HEK293T (cell line): ENCODE data around the gene AFF4.
"Not testable (repeated sequence)": the region's sequence is repeated elsewhere in the genome, so short reads cannot be mapped to it uniquely, and the experiment has no call there.

Experiments
- CTCF ChIA-PET: fragments of 350-600 bp; formaldehyde crosslinking; extraction: SDS; loops from one replicate; lab custom pipeline; 2021; ENCODE audit warnings: antibody characterized with exemption, inconsistent platforms; lab: Yijun Ruan, JAX
- POLR2A ChIA-PET: fragments of 350-600 bp; formaldehyde crosslinking; extraction: SDS; loops from one replicate; lab custom pipeline; 2020; ENCODE audit warnings: antibody characterized with exemption, inconsistent platforms; lab: Yijun Ruan, JAX
- DNase-seq: peaks from one replicate; pipeline ENCODE4 v3.0.0; 2012; ENCODE audit warnings: mixed read lengths; ENCODE audit errors: extremely low spot score
- ARNT ChIP-seq: fragments of 450-650 bp; IDR thresholded peaks from 2 replicates; pipeline ENCODE4 v1.6.1; 2017; ENCODE audit warnings: mild to moderate bottlenecking
- BHLHE40 ChIP-seq: fragments of 450-650 bp; IDR thresholded peaks from 2 replicates; pipeline ENCODE4 v1.6.1; 2016; ENCODE audit warnings: mild to moderate bottlenecking, moderate library complexity, borderline replicate concordance
- CTBP1 ChIP-seq: fragments of 450-650 bp; IDR thresholded peaks from 2 replicates; pipeline ENCODE4 v1.6.1; 2016; ENCODE audit warnings: borderline replicate concordance
- ELF4 ChIP-seq: fragments of 450-650 bp; IDR thresholded peaks from 2 replicates; pipeline ENCODE4 v1.6.1; 2017; ENCODE audit warnings: antibody characterized with exemption
- FOXK2 ChIP-seq: fragments of 450-650 bp; IDR thresholded peaks from 2 replicates; pipeline ENCODE4 v1.6.1; 2016; ENCODE audit warnings: mild to moderate bottlenecking
- FOXM1 ChIP-seq: fragments of 450-650 bp; IDR thresholded peaks from 2 replicates; pipeline ENCODE4 v1.6.1; 2017; ENCODE audit warnings: mild to moderate bottlenecking, borderline replicate concordance
- HDGF ChIP-seq: fragments of 450-650 bp; IDR thresholded peaks from 2 replicates; pipeline ENCODE4 v1.6.1; 2017; ENCODE audit warnings: antibody characterized with exemption, borderline replicate concordance
- L3MBTL2 ChIP-seq: fragments of 450-650 bp; conservative IDR thresholded peaks from 2 replicates; pipeline ENCODE4 v1.6.1; 2016; ENCODE audit warnings: mild to moderate bottlenecking
- LEF1 ChIP-seq: fragments of 450-650 bp; IDR thresholded peaks from 2 replicates; pipeline ENCODE4 v1.6.1; 2017; ENCODE audit warnings: mild to moderate bottlenecking, borderline replicate concordance
- NFRKB ChIP-seq: fragments of 450-650 bp; IDR thresholded peaks from 2 replicates; pipeline ENCODE4 v1.6.1; 2016; ENCODE audit warnings: mild to moderate bottlenecking, moderate library complexity
- PKNOX1 ChIP-seq: fragments of 450-650 bp; IDR thresholded peaks from 2 replicates; pipeline ENCODE4 v1.6.1; 2016
- SP1 ChIP-seq: fragments of 450-650 bp; IDR thresholded peaks from 2 replicates; pipeline ENCODE4 v1.6.1; 2017
- SUZ12 ChIP-seq: fragments of 450-650 bp; IDR thresholded peaks from 2 replicates; pipeline ENCODE4 v1.6.1; 2016; ENCODE audit warnings: mild to moderate bottlenecking
- TARDBP ChIP-seq: fragments of 450-650 bp; IDR thresholded peaks from 2 replicates; pipeline ENCODE4 v1.6.1; 2016
- ZNF384 ChIP-seq: fragments of 450-650 bp; IDR thresholded peaks from 2 replicates; pipeline ENCODE4 v1.6.1; 2016

The AFF4 gene

DNA sequence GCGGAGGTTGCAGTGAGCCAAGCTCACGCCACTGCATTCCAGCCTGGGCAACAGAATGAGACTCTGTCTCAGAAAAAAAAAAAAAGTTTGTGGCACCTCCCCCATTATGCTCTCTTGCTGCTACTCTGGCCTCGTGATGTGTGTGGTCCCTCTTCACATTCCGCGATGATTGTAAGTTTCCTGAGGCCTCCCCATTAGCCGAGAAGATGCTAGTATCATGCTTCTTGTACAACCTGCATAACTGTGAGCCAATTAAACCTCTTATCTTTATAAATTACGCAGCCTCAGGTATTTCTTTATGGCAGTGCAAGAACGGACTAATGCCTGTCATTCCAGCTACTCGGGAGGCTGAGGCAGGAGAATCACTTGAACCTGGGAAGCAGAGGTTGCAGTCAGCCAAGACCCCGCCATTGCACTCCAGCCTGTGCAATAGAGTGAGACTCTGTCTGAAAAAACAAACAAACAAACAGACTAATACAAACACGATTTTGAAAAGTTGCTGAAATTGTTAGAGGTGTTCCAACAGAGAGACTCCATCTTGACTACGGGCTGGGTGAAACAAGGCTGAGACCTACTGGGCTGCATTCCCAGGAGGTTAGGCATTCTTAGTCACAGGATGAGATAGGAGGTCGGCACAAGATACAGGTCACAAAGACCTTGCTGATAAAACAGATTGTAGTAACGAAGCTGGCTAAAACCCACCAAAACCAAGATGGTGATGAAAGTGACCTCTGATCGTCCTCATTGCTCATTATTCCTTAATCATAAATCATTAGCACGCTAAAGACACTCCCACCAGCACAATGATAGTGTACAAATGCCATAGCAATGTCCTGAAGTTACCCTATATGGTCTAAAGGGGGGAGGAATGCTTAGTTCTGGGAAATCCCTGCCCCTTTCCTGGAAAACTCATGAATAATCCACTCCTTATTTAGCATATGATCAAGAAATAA, 8.3 kb upstream of the AFF4 start:
- POLR2A ChIA-PET = no interaction called here
- no peak for DNase-seq
- TF ChIP-seq L3MBTL2 = no peak
- 0 out of 2 replicates have a peak, but pooled peaks have one; percentile 12 for TF ChIP-seq PKNOX1
- CTCF ChIA-PET = interaction anchor here (0.7 kb wide), 1 partner anchor 450 kb away, joined by 3 read pairs; no protein-coding TSS in a partner anchor

GRCh38 chr5:132965120-132965519, 1.7 kb upstream of the AFF4 start:
- no peak for DNase-seq
- TF ChIP-seq TARDBP = no peak
- no peak for TF ChIP-seq ARNT
- no peak for TF ChIP-seq NFRKB
- TF ChIP-seq FOXK2 = no peak
- no peak for TF ChIP-seq ZNF384
- no peak for TF ChIP-seq FOXM1
- ChIA-PET POLR2A (interaction anchor here (0.8 to 3.7 kb wide), 4 partner anchors 12 to 228 kb away, joined by 3 to 35 read pairs (median 10); partner anchors contain the start of genes HSPA4, KIF3A and ZCCHC10), CTCF (no interaction called here)

GRCh38 chr5:132962429-132963021, 909 bp downstream of the AFF4 start:
- CTCF ChIA-PET = interaction anchor here (0.7 kb wide), 1 partner anchor 154 kb away, joined by 3 read pairs; no protein-coding TSS in a partner anchor
- DNase-seq = peak; percentile 31
- TF ChIP-seq BHLHE40 (no peak), LEF1 (no peak), CTBP1 (no peak), L3MBTL2 (peak; percentile 29), FOXK2 (no peak), NFRKB (no peak), ZNF384 (peak; percentile 99), ARNT (no peak)
- POLR2A ChIA-PET = interaction anchor here (1.0 to 3.7 kb wide), 9 partner anchors 20 to 142 kb away, joined by 3 to 35 read pairs (median 4); partner anchors contain the start of genes GDF9, HSPA4, UQCRQ and ZCCHC10

GRCh38 chr5:132961887-132962286, 1.5 kb downstream of the AFF4 start:
- no peak for DNase-seq
- CTCF ChIA-PET = no interaction called here
- POLR2A ChIA-PET = interaction anchor here (0.7 to 3.7 kb wide), 5 partner anchors 60 to 253 kb away, joined by 3 to 35 read pairs (median 7); partner anchors contain the start of genes GDF9, HSPA4, UQCRQ and ZCCHC10

DNA sequence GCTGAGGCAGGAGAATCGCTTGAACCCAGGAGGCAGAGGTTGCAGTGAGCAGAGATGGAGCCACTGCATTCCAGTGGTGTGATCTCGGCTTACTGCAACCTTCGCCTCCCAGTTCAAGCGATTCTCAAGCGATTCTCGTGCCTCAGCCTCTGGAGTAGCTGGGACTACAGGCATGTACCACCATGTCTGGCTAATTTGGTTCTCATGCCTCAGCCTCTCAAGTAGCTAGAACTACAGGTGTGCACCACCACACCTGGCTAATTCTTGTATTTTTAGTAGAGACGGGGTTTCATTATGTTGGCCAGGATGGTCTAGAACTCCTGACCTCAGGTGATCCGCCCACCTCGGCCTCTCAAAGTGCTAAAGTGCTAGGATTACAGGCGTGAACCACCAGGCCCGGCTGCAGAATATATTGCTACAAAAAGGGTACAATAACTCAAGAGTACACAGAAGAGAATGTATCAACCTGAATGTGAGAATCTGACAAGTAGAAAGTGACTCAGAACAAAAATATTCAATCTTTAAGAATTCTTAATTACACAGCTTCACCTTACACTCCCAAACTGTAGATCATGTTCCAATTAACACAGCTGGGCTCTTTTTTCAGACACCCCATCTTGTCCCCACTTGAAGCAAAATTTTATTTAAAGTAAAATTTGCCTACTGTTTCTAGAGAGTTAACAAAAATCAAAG, 2.2 kb downstream of the AFF4 start:
- POLR2A ChIA-PET = interaction anchor here (0.7 to 3.7 kb wide), 2 partner anchors 64 to 252 kb away, joined by 3 to 13 read pairs; partner anchors contain the start of gene ZCCHC10
- CTCF ChIA-PET, DNase-seq: not testable (repeated sequence)

More at GRCh38 chr5:132961887-132962286, 1.5 kb downstream of the AFF4 start:
- TF ChIP-seq TARDBP = no peak
- TF ChIP-seq L3MBTL2 = no peak
- TF ChIP-seq FOXK2 = no peak
- TF ChIP-seq ELF4 = no peak
- no peak for TF ChIP-seq BHLHE40
- no peak for TF ChIP-seq NFRKB
- TF ChIP-seq LEF1 = no peak
- no peak for TF ChIP-seq HDGF
- TF ChIP-seq FOXM1 = no peak
- TF ChIP-seq ZNF384 = no peak
- no peak for TF ChIP-seq SUZ12
- TF ChIP-seq ARNT = no peak
- no peak for TF ChIP-seq PKNOX1
- no peak for TF ChIP-seq CTBP1
- TF ChIP-seq SP1 = no peak

DNA sequence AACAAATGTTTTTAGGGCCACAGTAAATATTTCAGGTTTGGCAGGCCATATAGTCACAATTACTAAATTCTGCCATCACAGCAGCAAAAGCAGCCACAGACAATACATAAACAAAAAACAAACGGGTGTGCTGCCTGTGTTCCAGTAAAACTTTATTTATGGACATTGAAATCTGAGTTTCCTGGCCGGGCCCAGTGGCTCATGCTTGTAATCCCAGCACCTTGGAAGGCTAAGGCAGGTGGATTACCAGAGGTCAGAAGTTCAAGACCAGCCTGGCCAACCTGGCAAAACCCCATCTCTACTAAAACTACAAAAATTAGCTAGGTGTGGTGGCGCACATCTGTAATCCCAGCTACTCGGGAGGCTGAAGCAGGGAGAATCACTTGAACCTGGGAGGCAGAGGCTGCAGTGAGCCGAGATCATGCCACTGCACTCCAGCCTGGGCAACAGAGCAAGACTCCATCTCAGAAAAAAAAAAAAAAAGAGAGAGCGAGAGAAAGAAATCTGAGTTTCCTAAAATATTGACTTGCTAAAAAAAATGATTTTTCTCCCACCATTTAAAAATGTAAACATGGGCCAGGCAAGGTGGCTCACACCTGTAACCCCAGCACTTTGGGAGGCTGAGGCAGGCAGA, 7.2 kb downstream of the AFF4 start:
- DNase-seq, CTCF ChIA-PET, POLR2A ChIA-PET: not testable (repeated sequence)

DNA sequence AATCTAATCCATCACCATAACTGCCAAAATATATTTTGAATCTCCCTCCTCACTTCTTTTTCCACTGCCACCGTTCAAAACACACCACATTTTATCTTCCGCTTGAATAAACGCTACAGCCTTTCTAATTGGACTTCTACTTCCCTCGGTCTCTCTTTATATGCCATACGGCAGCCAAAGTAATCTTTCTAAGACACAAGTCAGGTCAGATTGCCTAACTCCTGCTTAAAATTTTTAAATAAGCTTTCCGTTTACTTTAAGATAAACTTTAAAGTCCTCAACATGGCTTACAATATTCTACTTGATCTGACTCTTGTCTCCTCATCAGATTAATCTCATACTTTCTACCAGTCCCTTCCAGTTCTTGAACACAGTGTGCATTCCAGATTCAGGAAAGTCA, 9.7 kb downstream of the AFF4 start:
- TF ChIP-seq PKNOX1 (no peak), L3MBTL2 (no peak), TARDBP (no peak), ARNT (no peak)
- POLR2A ChIA-PET = interaction anchor here (2.9 kb wide), 1 partner anchor 10 kb away, joined by 8 read pairs; the partner anchor contains the start of gene AFF4
- CTCF ChIA-PET = no interaction called here
- no peak for DNase-seq
